Tibial artery (tissue), 4 donors: ENCODE data around the gene ODAD3.
"Not testable (repeated sequence)": the region's sequence is repeated elsewhere in the genome, so short reads cannot be mapped to it uniquely, and the experiment has no call there.

Source experiments
- DNase-seq, 2 donors: peaks; one replicate each; pipeline ENCODE4 v3.0.0-alpha.2; 2019
- H3K27ac ChIP-seq, 2 donors: fragments of 200-600 bp; sonication (generic) in 1 of 2; 1 replicate in 1 of 2; 2 replicates in 1 of 2; pipeline ENCODE4 v1.5.1; 2018 to 2019; ENCODE audit warnings: mild to moderate bottlenecking in 1 of 2
- H3K27me3 ChIP-seq, 2 donors: fragments of 200-600 bp; sonication (generic) in 1 of 2; one replicate each; pipeline versions ENCODE4 v1.5.1 to v1.6.0; 2016 to 2019
- H3K36me3 ChIP-seq, 3 donors: fragments of 200-600 bp; sonication (generic) in 2 of 3; one replicate each; pipeline ENCODE4 v1.5.1; 2016 to 2019; ENCODE audit warnings: mild to moderate bottlenecking in 2 of 3
- H3K4me1 ChIP-seq, 4 donors: fragments of 200-600 bp; sonication (generic) in 2 of 4; 1 replicate in 3 of 4; 2 replicates in 1 of 4; pipeline ENCODE4 v1.5.1; 2016 to 2019
- H3K4me3 ChIP-seq, 2 donors: fragments of 200-600 bp; sonication (generic) in 1 of 2; 1 replicate in 1 of 2; 2 replicates in 1 of 2; pipeline ENCODE4 v1.5.1; 2018 to 2019; ENCODE audit warnings: mild to moderate bottlenecking in 2 of 2
- H3K9me3 ChIP-seq, 3 donors: fragments of 200-600 bp; sonication (generic) in 1 of 3; one replicate each; pipeline ENCODE4 v1.5.1; 2016 to 2019
- CTCF ChIP-seq, 2 experiments: fragments of 200-600 bp in 1 of 2; fragments of 450-650 bp in 1 of 2; IDR thresholded peaks; one replicate each; pipeline ENCODE4 v1.5.1; 2017 to 2019; ENCODE audit warnings: antibody characterized with exemption in 2 of 2, mild to moderate bottlenecking in 1 of 2, moderate library complexity in 1 of 2
- intact Hi-C: fragments of 100-400 bp; cut with DNase I; formaldehyde crosslinking; loops from one replicate; pipeline ENCODE4 v1.15.0; 2023; ENCODE audit warnings: low total_unique reads

ODAD3 gene

GRCh38 chr19:11410682-11411081, 24.2 kb downstream of the ODAD3 start:
- H3K27me3 ChIP-seq = no peaks in the 10 kb centered on the region
- TF ChIP-seq CTCF (IDR thresholded peaks at IDR 0.05) = no peak
- H3K4me1 ChIP-seq = no peaks in the 10 kb centered on the region
- no peak overlapping the region for H3K4me3 ChIP-seq
- H3K36me3 ChIP-seq = peaks cover 0 to 5% (median 0%) of the 10 kb centered on the region in 3 donors
- no peak overlapping the region for H3K27ac ChIP-seq
- no peak for DNase-seq
- intact Hi-C loops = no loop called here
- no peaks in the 10 kb centered on the region for H3K9me3 ChIP-seq

- intact Hi-C loops = no loop called here
- TF ChIP-seq CTCF (IDR thresholded peaks at IDR 0.05) = no peak
- Histone ChIP-seq H3K36me3 (peaks cover 0 to 11% (median 5%) of the 10 kb centered on the region in 3 donors), H3K4me1 (no peaks in the 10 kb centered on the region), H3K27me3 (no peaks in the 10 kb centered on the region), H3K27ac (no peak overlapping the region), H3K4me3 (no peak overlapping the region), H3K9me3 (no peaks in the 10 kb centered on the region)
- no peak for DNase-seq
Observed at GRCh38 chr19:11408591-11408990, 26.3 kb downstream of the ODAD3 start.

- H3K4me1 ChIP-seq, H3K9me3 ChIP-seq, H3K4me3 ChIP-seq, DNase-seq, H3K27me3 ChIP-seq, H3K27ac ChIP-seq, intact Hi-C loops: not testable (repeated sequence)
- H3K36me3 ChIP-seq = peaks cover 0 to 12% (median 11%) of the 10 kb centered on the region in 3 donors
Observed at GRCh38 chr19:11406703-11407236, 28.2 kb downstream of the ODAD3 start.

- no peak for TF ChIP-seq CTCF (IDR thresholded peaks at IDR 0.05)
Observed at GRCh38 chr19:11405846-11406643, 28.9 kb downstream of the ODAD3 start.

GRCh38 chr19:11404588-11405222, 30.2 kb downstream of the ODAD3 start:
- H3K27ac ChIP-seq = no peak overlapping the region

More at GRCh38 chr19:11405846-11406643, 28.9 kb downstream of the ODAD3 start:
- intact Hi-C loops = no loop called here
- Histone ChIP-seq H3K27ac (no peak overlapping the region), H3K4me1 (no peaks in the 10 kb centered on the region), H3K4me3 (no peak overlapping the region), H3K9me3 (no peaks in the 10 kb centered on the region), H3K36me3 (peaks cover 0 to 11% (median 10%) of the 10 kb centered on the region in 3 donors), H3K27me3 (no peaks in the 10 kb centered on the region)
- no peak for DNase-seq

More at GRCh38 chr19:11404588-11405222, 30.2 kb downstream of the ODAD3 start:
- no peak for TF ChIP-seq CTCF (IDR thresholded peaks at IDR 0.05)
- no peak overlapping the region for H3K4me3 ChIP-seq
- DNase-seq = no peak
- no peaks in the 10 kb centered on the region for H3K9me3 ChIP-seq
- H3K4me1 ChIP-seq = no peaks in the 10 kb centered on the region
- H3K27me3 ChIP-seq = no peaks in the 10 kb centered on the region
- H3K36me3 ChIP-seq = peaks cover 0 to 18% (median 11%) of the 10 kb centered on the region in 3 donors
- intact Hi-C loops = no loop called here
